Hepatocyte (in vitro differentiated cells): ENCODE data around the gene GLRA1.

ENCODE experiments used
- CTCF ChIP-seq: fragments of 200-600 bp; sonication (generic); IDR thresholded peaks from 2 replicates; pipeline ENCODE4 v1.5.1; 2016; ENCODE audit warnings: antibody characterized with exemption, mild to moderate bottlenecking; ENCODE audit not compliant: poor library complexity
- EZH2 ChIP-seq: fragments of 200-600 bp; sonication (generic); IDR thresholded peaks from 2 replicates; pipeline ENCODE4 v1.6.1; 2016; ENCODE audit warnings: antibody characterized with exemption, mild to moderate bottlenecking, borderline replicate concordance
- EZH2phosphoT487 ChIP-seq: fragments of 200-600 bp; sonication (generic); IDR thresholded peaks from one replicate; pipeline ENCODE4 v1.6.1; 2018; ENCODE audit warnings: antibody characterized with exemption, mild to moderate bottlenecking, low read depth, moderate library complexity; ENCODE audit not compliant: unreplicated experiment, severe bottlenecking

GRCh38 chr5:151779531-151780125 is 145.0 kb downstream of the GLRA1 start:
- no peak for TF ChIP-seq CTCF
- no peak for TF ChIP-seq EZH2phosphoT487
- no peak for TF ChIP-seq EZH2
